A549 (cell line): Measurements from ENCODE around the gene SLC5A5. TPM values are rescaled to one million over a fixed set of nuclear protein-coding genes. Genes with fewer than 3 reads are reported as not detected.

Experiments
- BCL3 ChIP-seq: fragments of >200 bp; sonication (Bioruptor Twin); formaldehyde crosslinking; IDR thresholded peaks from 3 replicates; pipeline ENCODE4 v1.6.1; 2016
- BHLHE40 ChIP-seq: IDR thresholded peaks from 2 replicates; pipeline ENCODE4 v1.6.1; 2012; ENCODE audit warnings: low read depth, low read length, inconsistent platforms
- CBX2 ChIP-seq: fragments of 200-600 bp; sonication (generic); IDR thresholded peaks from 2 replicates; pipeline ENCODE4 v1.6.1; 2016; ENCODE audit warnings: low read depth, mild to moderate bottlenecking, borderline replicate concordance
- CBX8 ChIP-seq: fragments of 200-600 bp; sonication (generic); IDR thresholded peaks from 2 replicates; pipeline ENCODE4 v1.6.1; 2016
- CHD2 ChIP-seq: fragments of 150-350 bp; IDR thresholded peaks from 2 replicates; pipeline ENCODE4 v1.6.1; 2014; ENCODE audit warnings: low read length; ENCODE audit not compliant: partially characterized antibody
- CHD4 ChIP-seq: fragments of 200-600 bp; sonication (generic); IDR thresholded peaks from 2 replicates; pipeline ENCODE4 v1.6.1; 2016; ENCODE audit warnings: antibody characterized with exemption, mild to moderate bottlenecking, borderline replicate concordance
- ELK1 ChIP-seq: fragments of 150-350 bp; IDR thresholded peaks from 2 replicates; pipeline ENCODE4 v1.6.1; 2014; ENCODE audit warnings: low read depth, mild to moderate bottlenecking, low read length
- EP300 ChIP-seq, 2 experiments: fragments of >200 bp; sonication (Bioruptor Twin); formaldehyde crosslinking; IDR thresholded peaks; 2 replicates in 1 of 2; 3 replicates in 1 of 2; pipeline ENCODE4 v1.6.1; 2016 to 2017
- ESRRA ChIP-seq: fragments of 150-350 bp; IDR thresholded peaks from 2 replicates; pipeline ENCODE4 v1.6.1; 2014; ENCODE audit warnings: mild to moderate bottlenecking, low read length, borderline replicate concordance
- FOXS1 ChIP-seq: fragments of 250-450 bp; sonication (Bioruptor Pico); IDR thresholded peaks from 2 replicates; pipeline ENCODE4 v1.5.0; 2020; ENCODE audit warnings: mild to moderate bottlenecking, moderate library complexity
- GATA3 ChIP-seq: IDR thresholded peaks from 2 replicates; pipeline ENCODE4 v1.6.1; 2012; ENCODE audit warnings: borderline replicate concordance
- HDAC2 ChIP-seq: fragments of 200-600 bp; sonication (generic); IDR thresholded peaks from 2 replicates; pipeline ENCODE4 v1.6.1; 2016
- HEYL ChIP-seq: fragments of 250-450 bp; sonication (Bioruptor Pico); IDR thresholded peaks from 2 replicates; pipeline ENCODE4 v1.8.0; 2021; ENCODE audit warnings: mild to moderate bottlenecking, moderate library complexity
- HMGXB4 ChIP-seq: fragments of 250-450 bp; sonication (Bioruptor Pico); IDR thresholded peaks from 2 replicates; pipeline ENCODE4 v1.5.0; 2021; ENCODE audit warnings: mild to moderate bottlenecking, moderate library complexity, borderline replicate concordance
- HOXB13 ChIP-seq: fragments of 250-450 bp; sonication (Bioruptor Pico); IDR thresholded peaks from 2 replicates; pipeline ENCODE4 v1.5.0; 2020; ENCODE audit warnings: low read depth, mild to moderate bottlenecking, moderate library complexity
- HOXB5 ChIP-seq: fragments of 250-450 bp; sonication (Bioruptor Pico); IDR thresholded peaks from 2 replicates; pipeline ENCODE4 v1.5.0; 2020; ENCODE audit warnings: mild to moderate bottlenecking, moderate library complexity
- JUN ChIP-seq, 2 experiments: fragments of >200 bp; sonication (Bioruptor Twin); formaldehyde crosslinking; IDR thresholded peaks; 2 replicates in 1 of 2; 3 replicates in 1 of 2; pipeline ENCODE4 v1.6.1; 2016 to 2017
- JUNB ChIP-seq: fragments of >200 bp; sonication (Bioruptor Twin); formaldehyde crosslinking; IDR thresholded peaks from 2 replicates; pipeline ENCODE4 v1.6.1; 2016
- KDM1A ChIP-seq: fragments of 200-600 bp; sonication (generic); IDR thresholded peaks from 2 replicates; pipeline ENCODE4 v1.6.1; 2016; ENCODE audit warnings: low read depth, mild to moderate bottlenecking
- MAFK ChIP-seq: fragments of 450-650 bp; IDR thresholded peaks from 2 replicates; pipeline ENCODE4 v1.6.1; 2014; ENCODE audit not compliant: partially characterized antibody
- MYC ChIP-seq: IDR thresholded peaks from 2 replicates; pipeline ENCODE4 v1.6.1; 2012; ENCODE audit warnings: mild to moderate bottlenecking, inconsistent platforms, low read length, improper control_type of control experiment, borderline replicate concordance
- NFE2L2 ChIP-seq: fragments of 150-350 bp; conservative IDR thresholded peaks from 2 replicates; pipeline ENCODE4 v1.6.1; 2014; ENCODE audit warnings: low read length
- NPAS2 ChIP-seq: fragments of 250-450 bp; sonication (Bioruptor Pico); IDR thresholded peaks from 2 replicates; pipeline ENCODE4 v1.8.0; 2022; ENCODE audit warnings: mild to moderate bottlenecking, moderate library complexity, borderline replicate concordance
- NR3C1 ChIP-seq: fragments of >200 bp; sonication (Bioruptor Twin); formaldehyde crosslinking; IDR thresholded peaks from 3 replicates; pipeline ENCODE4 v1.6.1; 2017
- PBX3 ChIP-seq: IDR thresholded peaks from 2 replicates; pipeline ENCODE4 v1.6.1; 2012
- PHF8 ChIP-seq: fragments of 200-600 bp; sonication (generic); IDR thresholded peaks from 2 replicates; pipeline ENCODE4 v1.6.1; 2016; ENCODE audit warnings: low read depth, mild to moderate bottlenecking, antibody characterized with exemption, moderate library complexity, borderline replicate concordance
- POLR2AphosphoS2 ChIP-seq: conservative IDR thresholded peaks from 2 replicates; pipeline ENCODE4 v1.6.1; 2012; ENCODE audit warnings: low read length, improper control_type of control experiment, inconsistent platforms
- RAD21 ChIP-seq, 2 experiments: fragments of >200 bp in 1 of 2; sonication (Bioruptor Twin) in 1 of 2; formaldehyde crosslinking in 1 of 2; IDR thresholded peaks in 1 of 2; conservative IDR thresholded peaks in 1 of 2; 2 replicates in 1 of 2; 3 replicates in 1 of 2; pipeline ENCODE4 v1.6.1; 2012 to 2018; ENCODE audit warnings: inconsistent platforms in 1 of 2
- RARB ChIP-seq: fragments of 250-450 bp; sonication (Bioruptor Pico); IDR thresholded peaks from 2 replicates; pipeline ENCODE4 v1.8.0; 2021; ENCODE audit warnings: mild to moderate bottlenecking, moderate library complexity
- RCOR1 ChIP-seq: fragments of 150-350 bp; IDR thresholded peaks from 2 replicates; pipeline ENCODE4 v1.6.1; 2014; ENCODE audit warnings: antibody characterized with exemption, low read length, low read depth
- SMC3 ChIP-seq: fragments of >200 bp; sonication (Bioruptor Twin); formaldehyde crosslinking; IDR thresholded peaks from 3 replicates; pipeline ENCODE4 v1.6.1; 2018; ENCODE audit warnings: inconsistent platforms
- SREBF2 ChIP-seq: fragments of 450-650 bp; IDR thresholded peaks from 2 replicates; pipeline ENCODE4 v1.6.1; 2014; ENCODE audit warnings: mild to moderate bottlenecking, moderate library complexity
- TFCP2L1 ChIP-seq: fragments of 250-450 bp; sonication (Bioruptor Pico); IDR thresholded peaks from 2 replicates; pipeline ENCODE4 v1.5.0; 2021; ENCODE audit warnings: mild to moderate bottlenecking
- TP53 ChIP-seq: fragments of 250-450 bp; sonication (Bioruptor Pico); IDR thresholded peaks from 2 replicates; pipeline ENCODE4 v1.5.0; 2021; ENCODE audit warnings: mild to moderate bottlenecking, moderate library complexity
- ZC3H11A ChIP-seq: fragments of 450-650 bp; IDR thresholded peaks from 2 replicates; pipeline ENCODE4 v1.6.1; 2014; ENCODE audit warnings: antibody characterized with exemption, mild to moderate bottlenecking
- ZNF302 ChIP-seq: fragments of 250-450 bp; sonication (Bioruptor Pico); IDR thresholded peaks from 2 replicates; pipeline ENCODE4 v1.9.0; 2021; ENCODE audit warnings: inconsistent platforms, mild to moderate bottlenecking, moderate library complexity
- ZSCAN20 ChIP-seq: fragments of 250-450 bp; sonication (Bioruptor Pico); IDR thresholded peaks from 2 replicates; pipeline ENCODE4 v1.8.0; 2022; ENCODE audit warnings: mild to moderate bottlenecking, moderate library complexity
- polyA plus RNA-seq, 4 experiments: library from polyadenylated mRNA; depleted of rRNA in 3 of 4; stranded (reverse); fragments of >200 nt; fragmentation: RNase III in 1 of 4; extraction: RNeasy Plus Mini Kit Qiagen cat#74134 plus additional on column Dnase treatment in 1 of 4; gene quantifications; 2 replicates in 3 of 4; 3 replicates in 1 of 4; pipeline ENCODE4 v1.2.3, GENCODE V29; 2011 to 2017
- TF ChIP-seq, protein P1 (sequence below): fragments of >200 bp; sonication (Bioruptor Twin); formaldehyde crosslinking; IDR thresholded peaks from 3 replicates; pipeline ENCODE4 v1.5.1; 2016

The SLC5A5 gene
- polyA plus RNA-seq, 2 of the 4 experiments (the other 2 are of a cell fraction) = 0.06 to 0.25 TPM

DNA sequence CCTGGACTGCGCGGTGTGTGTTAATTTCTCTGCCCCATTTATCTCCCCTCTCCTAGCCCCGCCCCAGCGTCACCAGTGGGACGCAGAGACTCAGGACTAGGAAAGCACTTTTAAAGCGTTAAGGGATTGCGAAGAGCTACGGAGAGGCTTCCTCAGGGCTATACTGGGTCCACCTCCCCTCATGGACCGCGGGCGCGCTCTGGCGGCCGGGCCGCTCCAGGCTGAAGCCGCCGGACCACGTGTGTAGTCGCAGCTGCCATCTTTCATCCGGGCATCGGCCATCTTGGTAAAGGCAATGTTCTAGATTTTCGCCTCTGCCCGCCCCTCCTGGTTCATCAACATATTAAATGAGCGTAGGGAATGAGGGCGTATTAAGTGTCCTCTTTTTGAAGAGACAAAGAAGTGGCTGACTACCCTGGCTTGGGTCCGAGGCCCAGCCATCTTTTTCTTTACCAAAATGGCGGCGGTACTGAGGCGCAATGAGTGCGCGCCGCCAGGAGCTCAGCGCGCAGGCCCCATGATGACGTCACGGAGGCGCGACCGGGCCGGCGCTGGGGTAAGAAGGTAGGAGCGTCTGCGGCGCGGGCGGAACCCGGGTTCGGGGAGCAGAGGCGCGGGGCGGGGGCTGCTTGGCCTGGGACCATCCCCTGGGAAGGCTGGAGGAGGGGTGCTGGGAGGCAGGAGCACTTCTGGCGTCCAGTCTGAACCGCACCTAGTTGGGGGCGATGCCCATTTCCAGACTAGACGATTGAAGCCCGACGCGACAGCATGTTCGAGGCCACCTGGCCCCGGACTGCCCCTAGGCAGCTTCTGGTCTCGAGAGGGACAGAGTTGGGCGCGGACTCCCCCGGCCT, 61.0 kb downstream of the SLC5A5 start, which contains the start of gene CCDC124 (continued):
- TF ChIP-seq BCL3 (peak; percentile 49; the same call in 1 of the 3 replicates), HEYL (CRISPR knock-in tag) (0 out of 2 replicates have a peak, but pooled peaks have one; percentile 33), HMGXB4 (no peak), GATA3 (no peak), CBX2 (no peak), EP300 (IDR thresholded peaks at IDR 0.05) (no peak), NPAS2 (CRISPR knock-in tag) (no peak; the same call in 1 of the 2 replicates), ZSCAN20 (CRISPR knock-in tag) (peak; percentile 81; the same call in 1 of the 2 replicates), NR3C1 (no peak), PBX3 (no peak), CHD4 (no peak), HOXB5 (CRISPR knock-in tag) (peak; percentile 88; the same call in 1 of the 2 replicates), CBX8 (no peak), ZC3H11A (no peak), ELK1 (no peak), SMC3 (peak; percentile 98), HOXB13 (peak; percentile 87), ZNF302 (CRISPR knock-in tag) (no peak), JUN (IDR thresholded peaks at IDR 0.05) (peak in 1 of 2 experiments; percentile 68; a peak in 4 of 5 replicates), TP53 (CRISPR knock-in tag) (no peak), MYC (peak; percentile 98), FOXS1 (CRISPR knock-in tag) (no peak), JUNB (no peak), NFE2L2 (no peak), KDM1A (no peak), BHLHE40 (no peak), PHF8 (peak; percentile 65), MAFK (no peak), RAD21 (conservative IDR thresholded peaks at IDR 0.05 in 1 of 2, IDR thresholded peaks at IDR 0.05 in 1 of 2) (peak; percentile 95 to 98), ESRRA (no peak), POLR2AphosphoS2 (no peak), SREBF2 (no peak), TFCP2L1 (no peak), CHD2 (no peak), RCOR1 (no peak), RARB (no peak), HDAC2 (no peak)
- TF ChIP-seq, protein P1, sequence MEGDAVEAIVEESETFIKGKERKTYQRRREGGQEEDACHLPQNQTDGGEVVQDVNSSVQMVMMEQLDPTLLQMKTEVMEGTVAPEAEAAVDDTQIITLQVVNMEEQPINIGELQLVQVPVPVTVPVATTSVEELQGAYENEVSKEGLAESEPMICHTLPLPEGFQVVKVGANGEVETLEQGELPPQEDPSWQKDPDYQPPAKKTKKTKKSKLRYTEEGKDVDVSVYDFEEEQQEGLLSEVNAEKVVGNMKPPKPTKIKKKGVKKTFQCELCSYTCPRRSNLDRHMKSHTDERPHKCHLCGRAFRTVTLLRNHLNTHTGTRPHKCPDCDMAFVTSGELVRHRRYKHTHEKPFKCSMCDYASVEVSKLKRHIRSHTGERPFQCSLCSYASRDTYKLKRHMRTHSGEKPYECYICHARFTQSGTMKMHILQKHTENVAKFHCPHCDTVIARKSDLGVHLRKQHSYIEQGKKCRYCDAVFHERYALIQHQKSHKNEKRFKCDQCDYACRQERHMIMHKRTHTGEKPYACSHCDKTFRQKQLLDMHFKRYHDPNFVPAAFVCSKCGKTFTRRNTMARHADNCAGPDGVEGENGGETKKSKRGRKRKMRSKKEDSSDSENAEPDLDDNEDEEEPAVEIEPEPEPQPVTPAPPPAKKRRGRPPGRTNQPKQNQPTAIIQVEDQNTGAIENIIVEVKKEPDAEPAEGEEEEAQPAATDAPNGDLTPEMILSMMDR = peak; percentile 89
